GM19238 (cell line): ENCODE measurements around the gene TLCD3B.
"Not testable (repeated sequence)": the region's sequence is repeated elsewhere in the genome, so short reads cannot be mapped to it uniquely, and the experiment has no call there.

ENCODE experiments used
- DNase-seq: peaks from one replicate; pipeline ENCODE4 v3.0.0; 2011; ENCODE audit warnings: low spot score; ENCODE audit not compliant: insufficient read length

The TLCD3B gene

GRCh38 chr16:30063278-30063892 lies 32.3 kb upstream of the TLCD3B start:
- no peak for DNase-seq

GRCh38 chr16:30060836-30061554 lies 29.9 kb upstream of the TLCD3B start:
- DNase-seq, result no peak

GRCh38 chr16:30060346-30060745 lies 29.3 kb upstream of the TLCD3B start:
- no peak for DNase-seq

GRCh38 chr16:30054959-30055553 lies 24.0 kb upstream of the TLCD3B start:
- DNase-seq, result no peak

- no peak for DNase-seq
These were observed 23.4 kb upstream of the TLCD3B start for GRCh38 chr16:30054451-30054850.

GRCh38 chr16:30053376-30054015 lies 22.4 kb upstream of the TLCD3B start:
- DNase-seq, result no peak

- peak; percentile 92 for DNase-seq
These were observed 21.8 kb upstream of the TLCD3B start for GRCh38 chr16:30052671-30053372.

GRCh38 chr16:30051518-30051917 lies 20.4 kb upstream of the TLCD3B start:
- no peak for DNase-seq

GRCh38 chr16:30049871-30050270 lies 18.8 kb upstream of the TLCD3B start:
- no peak for DNase-seq

- DNase-seq, result no peak
These were observed 15.5 kb upstream of the TLCD3B start for GRCh38 chr16:30046588-30046987.

GRCh38 chr16:30046178-30046577 lies 15.1 kb upstream of the TLCD3B start:
- no peak for DNase-seq

- DNase-seq, result no peak
These were observed 10.8 kb upstream of the TLCD3B start for GRCh38 chr16:30041841-30042240.

- DNase-seq, result not testable (repeated sequence)
These were observed 9.6 kb upstream of the TLCD3B start for GRCh38 chr16:30040690-30041089.

- DNase-seq, result no peak
These were observed 9.2 kb upstream of the TLCD3B start for GRCh38 chr16:30040221-30040620.

- DNase-seq, result no peak
These were observed 2.2 kb upstream of the TLCD3B start for GRCh38 chr16:30033270-30033669.

GRCh38 chr16:30032083-30032819 lies 1.2 kb upstream of the TLCD3B start:
- DNase-seq, result peak; percentile 59

GRCh38 chr16:30031477-30031918 lies 427 bp upstream of the TLCD3B start:
- no peak for DNase-seq

- no peak for DNase-seq
These were observed 923 bp downstream of the TLCD3B start for GRCh38 chr16:30030011-30030685.

GRCh38 chr16:30028438-30029076 lies 2.5 kb downstream of the TLCD3B start:
- DNase-seq, result no peak
